GM19025 (cell line): ENCODE results near the gene EPB41L4A.
"Not testable (repeated sequence)": the region's sequence is repeated elsewhere in the genome, so short reads cannot be mapped to it uniquely, and the experiment has no call there.

Experiments used
- ATAC-seq: cut with Tn5 transposase; IDR thresholded peaks from one replicate; pipeline ENCODE4 v1.9.1; 2021; ENCODE audit warnings: mild to moderate bottlenecking, low read depth, moderate library complexity; ENCODE audit not compliant: unreplicated experiment

EPB41L4A gene

DNA sequence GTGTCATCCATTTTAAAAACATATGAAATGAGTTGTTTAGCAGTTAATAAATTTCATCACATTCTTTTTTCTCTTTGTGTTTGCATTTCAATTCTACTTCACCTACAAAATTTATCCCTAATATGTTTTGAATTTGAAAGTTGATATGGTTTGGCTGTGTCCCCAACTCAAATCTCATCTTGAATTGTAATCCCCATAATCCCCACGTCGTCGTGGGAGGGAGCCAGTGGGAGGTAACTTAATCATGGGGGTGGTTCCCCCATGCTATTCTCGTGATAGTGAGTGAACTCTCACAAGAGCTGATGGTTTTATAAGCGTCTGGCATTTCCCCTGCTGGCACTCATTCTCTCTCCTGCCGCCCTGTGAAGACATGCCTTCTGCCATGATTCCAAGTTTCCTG, 200.1 kb downstream of the EPB41L4A start:
- no peak for ATAC-seq

DNA sequence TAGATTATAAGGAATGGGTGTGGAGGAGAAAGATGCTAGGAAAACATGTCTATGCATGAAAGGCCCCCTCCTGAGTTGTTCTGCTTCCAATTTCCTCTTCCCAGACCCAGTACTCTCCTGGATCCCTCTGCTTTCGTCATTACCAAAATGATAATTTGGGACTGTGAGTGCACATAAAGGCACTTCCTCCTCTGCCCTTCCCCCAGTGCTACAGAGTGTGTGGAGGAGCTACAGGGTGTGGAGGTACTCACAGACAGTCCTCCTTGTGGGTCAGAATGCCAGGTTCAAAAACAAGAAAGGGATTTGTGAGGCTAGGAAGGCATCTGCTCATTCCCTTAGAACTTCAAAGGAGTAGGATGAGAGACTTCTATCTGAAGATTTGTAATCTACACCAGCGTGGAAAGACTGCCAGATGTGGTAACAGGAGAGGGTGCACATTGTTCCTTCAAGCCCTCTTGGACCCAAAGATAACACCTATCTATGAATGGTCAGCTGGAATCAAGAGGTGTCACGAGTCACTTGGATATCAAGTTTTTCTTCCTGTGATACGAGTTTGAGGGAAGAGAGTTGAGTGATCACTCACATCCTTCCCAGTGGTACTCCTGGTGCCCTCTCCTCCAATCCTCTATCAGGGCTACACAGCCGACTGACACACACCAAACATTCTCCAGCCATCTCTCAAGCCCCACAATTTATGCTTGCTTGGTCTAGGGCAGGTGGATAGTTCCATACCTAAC, 201.1 kb downstream of the EPB41L4A start:
- ATAC-seq: no peak

DNA sequence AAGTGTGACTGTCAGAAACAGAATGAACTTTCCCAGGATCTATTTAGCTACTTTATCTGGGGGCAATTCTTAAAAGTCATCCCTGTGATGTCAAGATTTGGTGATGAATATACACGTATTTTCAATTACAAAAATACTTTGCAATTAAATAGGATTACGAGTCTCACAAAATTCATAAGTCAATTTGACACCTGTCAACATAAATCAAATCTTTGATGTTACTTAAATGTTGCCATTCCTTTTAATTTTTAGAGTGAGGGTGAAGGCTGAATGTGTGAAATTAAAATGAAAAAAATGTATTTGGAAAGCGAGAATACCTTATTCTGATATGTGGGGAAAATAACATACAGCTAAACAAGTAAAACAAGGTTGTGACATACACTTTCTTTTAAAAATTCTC, 202.9 kb downstream of the EPB41L4A start:
- ATAC-seq: no peak

DNA sequence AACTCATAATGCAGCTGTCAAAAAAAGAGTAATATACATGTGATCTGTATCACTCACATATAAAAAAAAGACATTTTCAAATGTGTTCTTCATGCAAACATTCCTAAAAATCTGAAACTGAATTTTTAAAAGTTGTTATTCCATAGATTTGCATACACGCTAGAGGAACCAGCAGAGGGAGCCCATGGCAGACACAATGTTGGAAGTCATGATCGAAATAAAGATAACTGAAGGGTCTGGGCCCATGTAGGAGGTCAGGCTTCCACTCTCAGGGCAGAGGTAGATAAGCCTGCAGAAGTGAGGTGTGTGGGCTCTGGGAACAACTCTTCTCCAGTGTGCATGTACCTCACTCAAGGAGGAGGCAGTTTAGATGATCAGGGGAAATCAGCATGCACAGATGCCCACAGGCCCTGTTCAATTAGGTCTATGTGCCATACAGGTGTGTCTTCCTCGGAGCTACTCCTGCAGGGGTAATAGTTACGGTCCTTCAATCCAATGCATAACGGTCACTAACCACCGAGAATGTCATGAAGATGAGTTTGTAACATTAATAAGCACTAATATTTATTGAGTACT, 208.6 kb downstream of the EPB41L4A start:
- ATAC-seq: no peak

DNA sequence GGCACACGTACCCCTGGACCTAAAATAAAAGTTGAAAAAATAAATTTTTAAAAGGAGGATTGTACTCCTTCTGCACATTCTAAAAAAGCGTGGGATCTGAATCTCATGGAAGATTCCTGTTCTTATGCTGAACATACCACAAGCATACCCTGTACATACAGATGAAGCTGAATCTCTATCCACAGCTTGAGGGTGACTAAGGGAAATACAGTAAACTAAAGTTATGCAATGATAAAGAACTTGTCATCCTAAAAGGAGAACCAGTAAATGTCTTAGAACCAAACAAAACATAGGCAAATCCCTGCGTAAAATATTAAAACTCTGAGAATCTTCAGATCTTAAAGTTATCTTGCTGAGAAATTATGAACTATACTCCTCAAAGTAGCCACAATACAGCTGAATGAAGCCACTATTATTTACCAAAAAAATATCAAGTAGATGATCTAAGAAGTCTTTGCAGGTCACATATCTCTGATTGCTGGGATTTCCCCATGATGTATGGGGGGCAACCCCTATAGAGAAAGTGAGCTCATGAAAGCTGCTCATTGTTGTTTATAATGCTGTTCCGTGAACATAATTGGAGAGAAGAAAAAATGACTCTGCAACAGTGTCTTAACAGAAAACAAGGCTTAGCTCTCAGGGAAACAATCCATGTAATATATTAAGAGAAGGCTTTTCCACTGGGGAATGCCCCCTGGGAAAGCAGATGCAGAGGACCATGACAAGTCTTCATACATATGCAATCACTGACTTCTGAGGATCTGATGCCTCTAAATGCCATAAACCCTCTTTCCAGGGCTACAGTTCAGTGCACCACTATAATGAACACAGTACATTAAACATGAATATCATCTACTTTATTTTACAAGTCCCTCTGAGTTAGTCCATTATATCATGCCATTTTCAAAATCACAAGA, 210.1 kb downstream of the EPB41L4A start:
- ATAC-seq: no peak

DNA sequence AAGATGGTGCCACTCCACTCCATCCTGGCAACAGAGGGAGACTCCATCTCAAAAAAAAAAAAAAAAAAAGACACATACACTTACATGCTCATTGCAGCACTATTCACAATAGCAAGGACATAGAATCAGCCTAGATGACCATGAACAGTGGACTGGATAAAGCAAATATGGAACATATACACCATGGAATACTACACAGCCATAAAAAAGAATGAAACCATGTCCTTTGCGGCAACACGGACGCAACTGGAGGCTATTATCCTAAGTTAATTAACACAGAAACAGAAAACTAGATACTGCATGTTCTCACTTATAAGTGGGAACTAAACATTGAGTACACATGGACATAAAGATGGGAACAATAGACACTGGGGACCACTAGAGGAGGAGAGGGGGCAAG, 210.9 kb downstream of the EPB41L4A start:
- not testable (repeated sequence) for ATAC-seq

DNA sequence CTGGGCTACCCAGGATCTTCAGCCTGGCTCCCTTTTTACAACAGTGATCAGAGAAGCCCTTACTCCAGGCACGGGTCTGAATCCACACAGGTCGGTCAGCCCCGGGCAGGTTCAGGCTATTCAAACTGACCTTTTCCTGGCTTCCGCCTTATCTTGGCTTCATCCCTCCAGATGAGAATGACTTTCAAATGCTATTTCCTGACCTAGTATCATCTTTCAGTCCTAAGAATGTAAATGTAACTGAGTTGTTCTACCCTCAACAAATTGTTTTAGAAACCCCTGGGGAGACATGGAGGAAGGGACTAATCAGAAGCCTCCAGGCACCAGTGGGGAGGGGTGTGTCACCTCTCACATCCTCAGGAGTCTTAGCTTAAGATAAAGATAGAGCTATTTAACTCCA, 213.2 kb downstream of the EPB41L4A start:
- ATAC-seq: no peak

DNA sequence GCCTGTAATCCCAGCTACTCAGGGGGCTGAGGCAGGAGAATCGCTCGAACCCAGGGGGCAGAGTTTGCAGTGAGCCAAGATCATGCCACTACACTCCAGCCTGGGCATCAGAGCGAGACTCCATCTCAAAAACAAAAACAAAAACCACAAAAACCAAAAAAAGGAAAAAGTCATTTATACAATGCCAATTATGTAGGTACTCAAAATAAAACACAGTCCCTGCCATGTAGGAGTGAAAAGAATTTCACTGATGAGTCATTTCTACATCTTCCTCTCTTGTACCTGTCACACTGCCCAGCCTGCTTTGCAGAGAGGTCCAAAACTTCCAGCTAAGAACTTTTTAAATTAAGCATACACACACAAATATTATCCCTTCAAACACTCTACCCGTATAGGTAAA, 215.8 kb downstream of the EPB41L4A start:
- no peak for ATAC-seq

DNA sequence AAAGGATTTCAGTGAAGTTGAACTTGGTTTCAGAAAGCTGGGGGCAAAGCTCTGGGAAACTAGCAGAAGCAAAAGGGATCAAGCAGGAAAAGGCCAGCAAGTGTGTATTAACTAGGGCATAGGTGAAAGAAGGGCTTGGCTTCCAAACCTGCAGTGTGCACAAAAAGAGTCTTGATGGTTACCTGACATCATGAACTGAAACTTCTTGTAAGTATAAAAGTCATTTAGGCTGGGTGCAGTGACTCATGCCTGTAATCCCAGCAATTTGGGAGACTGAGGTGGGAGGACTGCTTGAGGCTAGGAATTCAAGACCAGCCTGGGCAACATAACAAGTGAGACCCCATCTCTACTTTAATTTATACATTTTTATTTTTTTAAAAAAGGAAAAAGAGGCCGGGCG, 216.4 kb downstream of the EPB41L4A start:
- ATAC-seq: no peak

DNA sequence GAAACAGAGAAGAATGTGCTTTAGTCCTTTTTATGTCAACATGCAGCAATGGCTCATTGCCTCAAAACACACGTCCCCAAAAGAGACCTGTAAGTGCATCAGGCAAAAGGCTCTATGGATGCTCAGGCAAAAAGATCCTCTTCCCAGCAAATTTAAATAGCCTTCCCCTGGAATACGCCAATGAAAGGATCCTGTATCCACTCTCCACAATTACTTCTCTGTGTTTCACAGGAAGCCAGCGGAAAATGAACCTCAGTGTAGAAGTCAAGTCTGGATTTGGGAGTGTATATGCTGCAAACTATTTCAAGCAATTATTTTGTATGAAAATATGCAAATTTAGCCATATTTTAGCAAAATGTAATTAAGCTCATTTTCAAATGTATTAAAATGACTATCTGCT, 217.9 kb downstream of the EPB41L4A start:
- no peak for ATAC-seq

DNA sequence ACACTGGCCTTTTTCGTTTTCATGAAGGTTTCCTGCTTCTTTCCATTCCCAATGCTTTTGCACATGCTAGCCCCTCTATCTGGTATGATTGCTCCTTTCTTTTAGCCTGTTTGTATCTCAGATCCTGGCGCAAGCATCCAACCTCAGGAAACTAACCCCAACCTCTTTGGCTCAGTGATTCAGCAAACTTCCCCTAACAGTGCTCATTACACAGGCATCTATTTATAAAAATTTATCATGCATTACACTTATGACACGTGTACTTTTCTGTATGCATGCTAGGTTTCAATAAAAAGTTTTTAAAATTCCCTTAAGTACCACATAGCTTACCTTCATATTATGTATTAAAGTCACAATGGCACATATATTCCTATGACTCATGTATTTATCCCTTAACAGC, 218.9 kb downstream of the EPB41L4A start:
- no peak for ATAC-seq

DNA sequence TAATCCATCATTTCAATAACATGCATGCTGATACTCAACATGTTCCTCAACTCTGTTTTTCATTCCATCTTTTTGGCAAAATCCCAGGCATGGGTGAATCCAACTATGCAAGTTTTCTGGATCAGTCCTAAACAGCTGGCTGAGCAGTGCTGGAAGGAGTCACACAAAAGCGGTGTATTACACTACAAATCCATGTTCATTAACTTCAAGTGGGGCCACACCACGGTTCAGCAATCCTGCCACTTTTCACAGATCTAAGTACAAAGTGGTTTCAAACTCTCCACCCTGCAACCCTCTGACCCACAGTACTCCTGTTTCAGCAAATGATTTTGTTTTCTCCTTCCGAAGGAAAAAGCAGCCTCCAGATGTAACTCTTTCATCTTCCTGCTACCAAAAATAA, 222.5 kb downstream of the EPB41L4A start:
- ATAC-seq: no peak

DNA sequence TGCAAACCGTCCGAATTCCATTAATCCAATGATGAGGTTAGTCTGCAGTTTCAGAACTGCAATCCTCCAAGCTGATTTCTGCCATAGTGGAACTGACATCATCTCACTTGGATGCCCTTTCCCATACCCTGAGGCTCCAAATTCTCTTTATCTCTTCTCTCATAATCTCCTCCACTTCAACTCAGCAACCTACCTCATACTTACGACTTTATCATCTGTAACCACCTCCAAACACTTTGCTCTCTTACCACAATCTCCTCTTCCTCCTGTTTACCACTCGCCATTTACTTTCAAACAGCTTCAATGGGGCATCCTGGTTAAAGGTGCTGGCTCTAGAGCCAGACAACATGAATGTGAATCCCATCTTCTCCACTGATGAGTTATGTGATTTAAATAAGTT, 223.2 kb downstream of the EPB41L4A start:
- ATAC-seq: no peak

DNA sequence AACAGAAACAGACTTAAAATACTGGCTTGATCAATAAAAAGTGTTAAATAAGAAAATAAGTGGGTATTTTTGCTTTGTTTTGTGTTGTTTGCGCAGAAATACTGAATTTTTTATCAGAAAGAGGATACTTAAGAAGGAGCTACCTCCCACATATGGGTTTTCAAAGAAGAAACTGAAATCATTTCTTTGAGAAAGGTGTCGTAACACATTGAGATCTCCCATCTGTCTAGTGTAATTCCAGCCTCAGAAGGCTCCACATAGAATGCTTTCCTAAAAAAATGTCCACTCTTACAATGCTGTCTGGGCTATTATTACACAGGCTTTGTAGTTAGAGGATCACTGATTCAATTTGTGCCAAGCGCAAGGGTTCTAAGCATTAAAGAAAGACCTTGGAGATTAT, 226.2 kb downstream of the EPB41L4A start:
- ATAC-seq: no peak

DNA sequence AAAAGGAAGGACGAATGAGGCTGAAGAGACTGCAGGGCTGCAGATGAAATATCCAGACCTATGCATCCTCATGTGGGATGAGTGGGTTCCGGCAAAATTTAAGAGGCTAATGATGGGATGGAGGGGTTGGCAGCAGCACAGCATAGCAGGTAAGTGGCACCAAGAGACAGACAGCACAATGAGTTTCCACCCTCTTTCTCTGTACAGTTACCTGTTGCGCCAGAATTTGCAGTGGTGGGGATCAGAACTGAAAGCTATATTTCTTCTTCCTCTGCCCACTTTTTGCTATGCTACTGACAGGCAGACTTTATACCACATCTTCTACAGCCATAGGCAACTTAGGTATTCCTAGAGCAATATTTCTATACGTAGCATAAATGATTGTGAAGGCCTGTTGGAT, 227.0 kb downstream of the EPB41L4A start:
- ATAC-seq: no peak

DNA sequence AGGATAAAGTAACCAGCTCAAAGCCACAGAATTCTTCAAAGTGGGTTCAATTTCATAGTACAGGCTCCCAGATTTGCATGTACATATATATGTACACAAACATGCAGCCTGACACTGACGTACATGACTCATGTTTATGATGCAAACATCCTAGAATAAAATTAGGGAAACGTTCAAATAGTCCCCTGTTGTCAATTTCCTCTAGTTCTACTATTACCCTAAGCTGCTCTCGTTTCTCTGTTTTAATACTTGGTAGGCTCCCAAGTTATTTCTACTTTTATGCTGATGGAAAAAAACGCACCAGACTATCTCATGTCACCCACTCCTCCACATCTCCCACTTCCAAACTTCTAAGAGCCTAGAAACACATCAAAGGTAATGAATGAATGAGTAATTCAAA, 229.7 kb downstream of the EPB41L4A start:
- ATAC-seq: no peak

DNA sequence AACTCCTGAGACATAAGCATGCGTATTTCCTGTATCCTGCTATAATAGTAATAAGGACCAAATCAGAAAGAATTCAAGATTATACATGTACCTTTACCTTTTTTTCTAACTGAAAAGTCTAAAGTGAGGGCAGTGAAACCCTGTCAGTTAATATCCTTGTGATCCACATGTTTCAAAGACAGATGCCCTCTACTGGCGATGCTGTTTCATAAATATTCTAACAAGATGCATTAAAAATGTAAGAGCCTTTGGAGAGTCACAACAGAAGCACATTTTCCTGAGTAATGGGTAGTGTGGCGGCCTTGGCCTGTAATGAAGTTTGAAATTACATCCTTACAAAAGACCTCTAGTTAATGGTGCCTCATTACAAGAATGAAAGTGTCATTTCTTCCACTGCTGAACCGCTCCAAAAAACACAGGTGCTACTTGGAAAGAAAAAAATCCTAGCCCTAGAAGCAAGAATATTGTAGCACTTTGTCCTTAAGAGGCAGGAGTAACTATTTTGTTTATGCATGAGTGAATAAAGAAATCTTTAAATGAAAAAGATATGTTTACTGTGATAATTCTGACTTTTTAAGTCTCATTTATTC, 232.6 kb downstream of the EPB41L4A start:
- no peak for ATAC-seq

DNA sequence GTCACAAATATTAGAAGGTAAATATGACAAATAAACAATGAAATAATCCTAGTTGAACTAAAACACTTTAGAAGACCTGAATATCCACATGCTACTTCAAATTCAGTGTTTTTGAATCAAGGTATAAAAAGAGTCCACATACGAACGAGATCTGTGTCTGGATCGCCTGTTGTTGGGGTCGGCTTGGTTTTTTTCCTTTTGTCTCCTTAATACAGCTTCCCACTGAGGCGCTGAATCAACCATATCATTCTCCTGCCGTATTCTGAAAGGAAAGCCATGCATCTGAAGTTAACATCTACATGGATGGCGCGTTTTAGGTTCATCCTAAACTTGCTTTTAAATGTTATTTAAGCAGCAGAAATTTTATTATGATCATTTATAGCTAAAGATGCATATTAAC, 235.2 kb downstream of the EPB41L4A start:
- no peak for ATAC-seq

DNA sequence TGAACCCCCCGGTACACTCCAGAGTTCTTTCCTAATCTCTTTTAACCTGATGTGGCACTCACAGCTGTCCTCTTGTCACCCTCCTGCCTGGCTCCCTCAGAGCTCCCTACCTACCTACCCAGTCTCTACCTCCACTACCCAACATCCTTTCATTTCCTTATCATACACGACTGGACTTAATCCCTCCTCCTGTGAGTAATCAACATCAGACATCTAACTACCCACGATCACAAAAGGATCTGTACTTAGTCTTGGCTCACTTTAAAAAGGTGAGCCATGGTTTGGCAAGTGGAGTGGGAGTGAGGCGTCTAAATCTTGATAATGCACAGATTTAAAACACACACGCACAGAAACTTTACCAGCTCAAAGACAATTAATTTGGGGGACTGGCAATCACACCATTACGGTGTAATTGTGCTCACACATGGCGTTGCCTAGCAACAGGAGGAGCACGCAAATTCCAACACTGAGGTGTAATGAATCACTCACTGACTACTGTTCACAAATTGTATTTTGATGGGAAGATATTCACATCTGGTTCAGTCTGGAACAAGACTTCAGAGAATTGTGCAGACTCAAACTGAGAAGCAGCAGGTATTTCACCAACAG, 235.9 kb downstream of the EPB41L4A start:
- no peak for ATAC-seq

DNA sequence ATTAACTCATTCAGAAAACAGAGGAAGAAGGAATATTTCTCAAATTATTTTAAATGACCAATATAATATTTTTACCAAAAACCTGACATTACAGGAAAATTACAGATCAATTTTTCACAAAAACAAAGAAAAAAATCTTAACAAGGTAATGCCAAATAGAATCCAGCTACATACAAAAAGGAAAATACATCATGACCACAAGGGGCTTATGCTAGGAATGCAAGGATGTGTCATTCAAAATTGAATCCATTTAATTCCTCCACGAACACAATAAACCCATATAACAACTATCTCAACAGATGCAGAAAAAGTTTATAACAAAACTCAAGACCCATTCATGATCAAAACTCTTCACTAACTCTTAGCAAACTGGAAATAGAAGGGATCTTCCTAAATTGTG, 239.8 kb downstream of the EPB41L4A start:
- no peak for ATAC-seq
